ENCODE data around the gene RIC3.

The RIC3 gene

DNA sequence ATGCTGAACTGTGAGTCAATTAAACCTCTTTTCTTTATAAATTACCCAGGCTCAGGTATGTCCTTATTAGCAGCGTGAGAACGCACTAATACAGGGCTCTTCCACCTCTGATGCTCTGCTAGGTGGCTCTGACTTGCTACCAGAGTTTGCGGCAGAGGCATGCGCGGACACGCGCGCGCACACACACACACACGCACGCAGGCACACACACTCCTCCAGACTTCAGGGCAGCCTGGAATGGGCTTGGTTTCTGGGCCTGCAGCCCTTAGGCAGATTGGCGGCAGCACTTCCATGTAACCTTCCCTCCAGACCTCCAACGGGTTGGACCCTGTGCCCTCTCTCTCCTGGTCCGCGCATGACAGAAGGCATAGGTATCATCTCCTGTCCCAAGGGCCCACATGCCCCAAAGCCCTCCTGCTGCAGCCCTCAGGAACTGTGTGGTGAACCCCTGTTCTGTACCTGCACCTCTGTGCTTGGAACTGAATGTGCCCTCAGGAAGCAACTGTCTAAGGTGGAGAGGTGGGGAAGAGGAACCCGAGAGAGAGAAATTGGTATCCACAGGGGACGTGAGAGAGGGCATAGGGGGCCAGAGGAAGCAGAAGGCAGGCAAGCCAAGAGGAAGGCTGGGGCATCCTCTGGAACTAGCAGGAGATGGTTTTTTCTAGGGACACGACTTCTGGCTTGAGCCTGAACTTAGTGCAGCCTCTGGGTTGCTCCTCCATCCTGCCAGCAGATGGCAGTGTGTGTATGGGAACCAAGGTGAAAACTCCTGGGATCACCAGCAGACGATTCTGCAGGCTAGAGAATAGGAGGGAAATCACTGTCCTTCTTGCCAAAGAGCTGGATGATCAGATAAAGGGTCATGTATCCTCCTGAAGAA lies 23.4 kb upstream of the RIC3 start:
- no peak overlapping the region for H3K4me3 ChIP-seq (ENCODE audit: insufficient read depth, low read length, poor library complexity, severe bottlenecking)
- H4K20me1 ChIP-seq (ENCODE audit: low read depth, low read length), result no peaks in the 10 kb centered on the region
- H3K9ac ChIP-seq (ENCODE audit: low read length), result no peak overlapping the region
- no peaks in the 10 kb centered on the region for H3K9me2 ChIP-seq (replicated peaks; ENCODE audit: insufficient read depth, low read length)
- no peak overlapping the region for H2AFZ ChIP-seq (ENCODE audit: low read depth, low read length, severe bottlenecking)
- no peak for TF ChIP-seq EZH2phosphoT487 (conservative IDR thresholded peaks at IDR 0.05; ENCODE audit: low read length)
- TF ChIP-seq, protein P1, sequence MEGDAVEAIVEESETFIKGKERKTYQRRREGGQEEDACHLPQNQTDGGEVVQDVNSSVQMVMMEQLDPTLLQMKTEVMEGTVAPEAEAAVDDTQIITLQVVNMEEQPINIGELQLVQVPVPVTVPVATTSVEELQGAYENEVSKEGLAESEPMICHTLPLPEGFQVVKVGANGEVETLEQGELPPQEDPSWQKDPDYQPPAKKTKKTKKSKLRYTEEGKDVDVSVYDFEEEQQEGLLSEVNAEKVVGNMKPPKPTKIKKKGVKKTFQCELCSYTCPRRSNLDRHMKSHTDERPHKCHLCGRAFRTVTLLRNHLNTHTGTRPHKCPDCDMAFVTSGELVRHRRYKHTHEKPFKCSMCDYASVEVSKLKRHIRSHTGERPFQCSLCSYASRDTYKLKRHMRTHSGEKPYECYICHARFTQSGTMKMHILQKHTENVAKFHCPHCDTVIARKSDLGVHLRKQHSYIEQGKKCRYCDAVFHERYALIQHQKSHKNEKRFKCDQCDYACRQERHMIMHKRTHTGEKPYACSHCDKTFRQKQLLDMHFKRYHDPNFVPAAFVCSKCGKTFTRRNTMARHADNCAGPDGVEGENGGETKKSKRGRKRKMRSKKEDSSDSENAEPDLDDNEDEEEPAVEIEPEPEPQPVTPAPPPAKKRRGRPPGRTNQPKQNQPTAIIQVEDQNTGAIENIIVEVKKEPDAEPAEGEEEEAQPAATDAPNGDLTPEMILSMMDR (IDR thresholded peaks at IDR 0.05; ENCODE audit: insufficient read depth, low read length, poor library complexity, severe bottlenecking), result peak; percentile 92
- H3F3A ChIP-seq (ENCODE audit: insufficient read depth), result no peaks in the 10 kb centered on the region
- no peaks in the 10 kb centered on the region for H3K36me3 ChIP-seq (ENCODE audit: low read length)
- H3K9me3 ChIP-seq (ENCODE audit: insufficient read depth, low read length), result no peaks in the 10 kb centered on the region
- H3K79me2 ChIP-seq (ENCODE audit: insufficient read depth, low read length), result no peaks in the 10 kb centered on the region
- no peaks in the 10 kb centered on the region for H3K27me3 ChIP-seq (ENCODE audit: low read length)
- no peak overlapping the region for H3K4me2 ChIP-seq (ENCODE audit: low read depth, low read length, poor library complexity, severe bottlenecking)
- H3K27ac ChIP-seq (ENCODE audit: low read depth, low read length), result no peak overlapping the region

DNA sequence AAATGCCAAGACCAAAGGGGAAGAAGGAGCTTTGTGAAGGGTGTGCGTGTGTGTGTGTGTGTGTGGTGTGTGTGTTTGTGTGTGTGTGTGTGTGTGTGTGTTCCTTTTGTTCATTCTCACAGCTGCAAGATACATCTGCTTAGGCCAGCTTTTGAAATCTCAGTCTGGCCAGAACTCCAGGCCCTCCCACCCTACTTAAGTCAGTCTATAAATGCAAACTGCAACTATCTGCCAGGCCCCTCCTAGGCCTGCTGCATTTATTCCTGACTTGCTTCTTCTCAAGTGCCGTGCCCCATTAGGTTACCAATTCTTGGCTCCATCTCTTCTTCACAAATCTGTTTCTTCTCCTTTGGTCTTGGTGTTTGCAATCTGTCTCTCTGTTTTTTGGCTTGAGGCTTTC lies 21.6 kb upstream of the RIC3 start:
- H3K79me2 ChIP-seq (ENCODE audit: insufficient read depth, low read length), result no peaks in the 10 kb centered on the region
- H3K27ac ChIP-seq (ENCODE audit: low read depth, low read length), result no peak overlapping the region
- no peak overlapping the region for H3K4me3 ChIP-seq (ENCODE audit: insufficient read depth, low read length, poor library complexity, severe bottlenecking)
- H3F3A ChIP-seq (ENCODE audit: insufficient read depth), result no peaks in the 10 kb centered on the region
- H3K36me3 ChIP-seq (ENCODE audit: low read length), result no peaks in the 10 kb centered on the region
- no peak overlapping the region for H3K4me2 ChIP-seq (ENCODE audit: low read depth, low read length, poor library complexity, severe bottlenecking)
- no peak overlapping the region for H3K9ac ChIP-seq (ENCODE audit: low read length)
- H3K9me3 ChIP-seq (ENCODE audit: insufficient read depth, low read length), result no peaks in the 10 kb centered on the region
- H2AFZ ChIP-seq (ENCODE audit: low read depth, low read length, severe bottlenecking), result no peak overlapping the region
- H4K20me1 ChIP-seq (ENCODE audit: low read depth, low read length), result no peaks in the 10 kb centered on the region
- no peaks in the 10 kb centered on the region for H3K27me3 ChIP-seq (ENCODE audit: low read length)
- H3K9me2 ChIP-seq (replicated peaks; ENCODE audit: insufficient read depth, low read length), result no peaks in the 10 kb centered on the region
- TF ChIP-seq EZH2phosphoT487 (conservative IDR thresholded peaks at IDR 0.05; ENCODE audit: low read length), result no peak

- Histone ChIP-seq H3K9me3 (ENCODE audit: insufficient read depth, low read length) (no peaks in the 10 kb centered on the region), H3K27ac (ENCODE audit: low read depth, low read length) (no peak overlapping the region), H3K79me2 (ENCODE audit: insufficient read depth, low read length) (no peaks in the 10 kb centered on the region), H4K20me1 (ENCODE audit: low read depth, low read length) (no peaks in the 10 kb centered on the region), H3K4me2 (ENCODE audit: low read depth, low read length, poor library complexity, severe bottlenecking) (no peak overlapping the region), H3F3A (ENCODE audit: insufficient read depth) (no peaks in the 10 kb centered on the region), H3K9me2 (replicated peaks; ENCODE audit: insufficient read depth, low read length) (no peaks in the 10 kb centered on the region), H3K36me3 (ENCODE audit: low read length) (no peaks in the 10 kb centered on the region), H2AFZ (ENCODE audit: low read depth, low read length, severe bottlenecking) (no peak overlapping the region), H3K27me3 (ENCODE audit: low read length) (no peaks in the 10 kb centered on the region), H3K4me3 (ENCODE audit: insufficient read depth, low read length, poor library complexity, severe bottlenecking) (no peak overlapping the region), H3K9ac (ENCODE audit: low read length) (no peak overlapping the region)
- TF ChIP-seq, protein P1 (IDR thresholded peaks at IDR 0.05; ENCODE audit: insufficient read depth, low read length, poor library complexity, severe bottlenecking), result no peak
These were observed 17.6 kb upstream of the RIC3 start for GRCh38 chr11:8186429-8186828.

- H3K36me3 ChIP-seq (ENCODE audit: low read length), result no peaks in the 10 kb centered on the region
- H3K9me2 ChIP-seq (replicated peaks; ENCODE audit: insufficient read depth, low read length), result no peaks in the 10 kb centered on the region
- H3K9me3 ChIP-seq (ENCODE audit: insufficient read depth, low read length), result no peaks in the 10 kb centered on the region
- no peak overlapping the region for H2AFZ ChIP-seq (ENCODE audit: low read depth, low read length, severe bottlenecking)
- H3K9ac ChIP-seq (ENCODE audit: low read length), result no peak overlapping the region
- no peak overlapping the region for H3K4me3 ChIP-seq (ENCODE audit: insufficient read depth, low read length, poor library complexity, severe bottlenecking)
- no peaks in the 10 kb centered on the region for H3F3A ChIP-seq (ENCODE audit: insufficient read depth)
- H4K20me1 ChIP-seq (ENCODE audit: low read depth, low read length), result no peaks in the 10 kb centered on the region
- H3K4me2 ChIP-seq (ENCODE audit: low read depth, low read length, poor library complexity, severe bottlenecking), result no peak overlapping the region
- no peak overlapping the region for H3K27ac ChIP-seq (ENCODE audit: low read depth, low read length)
- H3K27me3 ChIP-seq (ENCODE audit: low read length), result no peaks in the 10 kb centered on the region
- no peak for TF ChIP-seq EZH2phosphoT487 (conservative IDR thresholded peaks at IDR 0.05; ENCODE audit: low read length)
- TF ChIP-seq, protein P1 (IDR thresholded peaks at IDR 0.05; ENCODE audit: insufficient read depth, low read length, poor library complexity, severe bottlenecking), result no peak
- H3K79me2 ChIP-seq (ENCODE audit: insufficient read depth, low read length), result no peaks in the 10 kb centered on the region
These were observed 14.3 kb upstream of the RIC3 start for GRCh38 chr11:8183111-8183510.
